ENCODE data around the gene IQUB.

GRCh38 chr7:123533929-123534382 is 439 bp downstream of the IQUB start:
- TF ChIP-seq CTCF (IDR thresholded peaks at IDR 0.05; ENCODE audit: borderline replicate concordance, extremely low read depth, low read length, poor library complexity, severe bottlenecking) = no peak
- TF ChIP-seq EZH2 (IDR thresholded peaks at IDR 0.05; ENCODE audit: borderline replicate concordance, low read depth, low read length, severe bottlenecking) = no peak
